K562 (cell line): Measurements from ENCODE around the gene MRPL2. TPM values are rescaled to one million over a fixed set of nuclear protein-coding genes. Genes with fewer than 3 reads are reported as not detected.
A peak's percentile ranks its signal among the peaks of the same experiment; 100 is the strongest.

ENCODE experiments used
- ATAC-seq: fragments of 200-7000 bp; cut with Tn5 transposase; 3 replicates; pipeline ENCODE4 v1.9.1; 2020; ENCODE audit warnings: moderate library complexity
- BruUV-seq: library from RNA; stranded (reverse); fragments of 400-500 nt; replicated peaks from 2 replicates; lab custom pipeline; 2021; lab: Mats Ljungman, UMichigan
- CTCF ChIA-PET: fragments of 300-600 bp; formaldehyde crosslinking; extraction: SDS; loops from one replicate; lab custom pipeline; 2021; ENCODE audit warnings: low intra/inter-chr PET ratio; lab: Yijun Ruan, JAX
- POLR2A ChIA-PET: fragments of 300-600, 350-650 bp; sonication (Branson Sonifier 250); formaldehyde crosslinking; extraction: SDS; loops from one replicate; lab custom pipeline; 2021; ENCODE audit warnings: antibody characterized with exemption, inconsistent platforms; lab: Yijun Ruan, JAX
- DNase-seq, 4 experiments: peaks; one replicate each; pipeline versions ENCODE4 v3.0.0 to v3.0.0-alpha.2; 2011 to 2018; ENCODE audit warnings: low spot score in 3 of 4, mixed read lengths in 3 of 4; ENCODE audit errors: extremely low read depth in 1 of 4
- FAIRE-seq: peaks from 2 replicates; lab custom pipeline; 2011; peaks lifted over from hg19 to GRCh38; lab: Jason Lieb, UNC
- H2AFZ ChIP-seq: 2 replicates; pipeline ENCODE4 v1.6.0; 2011; ENCODE audit warnings: low read depth, low read length, control low read depth, inconsistent platforms
- H3K27ac ChIP-seq: fragments of 200-600 bp; 3 replicates; pipeline ENCODE4 v1.8.0; 2011; ENCODE audit warnings: low read depth, mild to moderate bottlenecking, control low read depth, inconsistent platforms, low read length, moderate library complexity, mixed read lengths; ENCODE audit errors: extremely low read depth
- H3K27me3 ChIP-seq, 2 experiments: fragments of 300-600 bp in 1 of 2; 2 replicates in 1 of 2; 3 replicates in 1 of 2; pipeline versions ENCODE4 v1.6.0 to v1.8.0; 2011; ENCODE audit warnings: inconsistent platforms in 2 of 2, low read length in 2 of 2, mild to moderate bottlenecking in 1 of 2, mixed read lengths in 1 of 2, moderate library complexity in 1 of 2; ENCODE audit not compliant: control insufficient read depth in 2 of 2, insufficient read depth in 2 of 2
- H3K36me3 ChIP-seq: fragments of 300-600 bp; 3 replicates; pipeline ENCODE4 v1.8.0; 2011; ENCODE audit warnings: mild to moderate bottlenecking, low read length, inconsistent platforms; ENCODE audit not compliant: control insufficient read depth, insufficient read depth
- H3K4me1 ChIP-seq, 2 experiments: fragments of 200-600 bp in 1 of 2; replicated peaks in 1 of 2; 2 replicates in 1 of 2; 3 replicates in 1 of 2; pipeline versions ENCODE4 v1.5.1 to v1.8.0; 2011; ENCODE audit warnings: inconsistent platforms in 2 of 2, low read length in 2 of 2, mild to moderate bottlenecking in 1 of 2, mixed read lengths in 1 of 2, moderate library complexity in 1 of 2; ENCODE audit not compliant: control insufficient read depth in 2 of 2, insufficient read depth in 2 of 2
- H3K4me2 ChIP-seq: 2 replicates; pipeline ENCODE4 v1.6.1; 2011; ENCODE audit warnings: low read length, control low read depth, inconsistent platforms, mixed read lengths; ENCODE audit not compliant: insufficient read depth
- H3K4me3 ChIP-seq: fragments of 200-600 bp; sonication (generic), shearing (Covaris generic); 2 replicates; pipeline ENCODE4 v1.5.1; 2016; ENCODE audit warnings: control low read depth, inconsistent platforms
- H3K79me2 ChIP-seq: fragments of 200-600 bp; 3 replicates; pipeline ENCODE4 v1.8.0; 2011; ENCODE audit warnings: low read length, inconsistent platforms; ENCODE audit not compliant: control insufficient read depth, insufficient read depth
- H3K9ac ChIP-seq, 2 experiments: 2 replicates each; pipeline versions ENCODE4 v1.6.0 to v1.6.1; 2011; ENCODE audit warnings: low read depth in 2 of 2, low read length in 2 of 2, control low read depth in 1 of 2, inconsistent platforms in 1 of 2, mild to moderate bottlenecking in 1 of 2, mixed read lengths in 1 of 2; ENCODE audit not compliant: insufficient read depth in 1 of 2
- H3K9me1 ChIP-seq: one replicate; pipeline ENCODE4 v1.6.0; 2011; ENCODE audit warnings: inconsistent platforms, mild to moderate bottlenecking, low read length, moderate library complexity; ENCODE audit not compliant: control insufficient read depth, insufficient read depth
- H3K9me3 ChIP-seq: replicated peaks from 2 replicates; pipeline ENCODE4 v1.5.1; 2011; ENCODE audit warnings: low read depth, low read length, inconsistent platforms; ENCODE audit not compliant: control insufficient read depth, insufficient read depth
- H4K20me1 ChIP-seq: replicated peaks from 2 replicates; pipeline ENCODE4 v1.6.1; 2011; ENCODE audit warnings: low read length, inconsistent platforms, mixed read lengths; ENCODE audit not compliant: control insufficient read depth, insufficient read depth
- CEBPG ChIP-seq, 3 experiments: fragments of 200-800 bp in 1 of 3; sonication (Bioruptor generic) in 1 of 3; sonication (generic) in 1 of 3; formaldehyde crosslinking in 1 of 3; IDR thresholded peaks in 2 of 3; conservative IDR thresholded peaks in 1 of 3; 2 replicates each; pipeline versions ENCODE4 v1.6.1 to v1.8.0; 2016 to 2022; ENCODE audit warnings: missing compliant biosample characterization in 2 of 3, missing genetic modification characterization in 2 of 3, mild to moderate bottlenecking in 1 of 3, missing genetic modification reagents in 1 of 3
- EGR1 ChIP-seq: fragments of 450-650 bp; conservative IDR thresholded peaks from 2 replicates; pipeline ENCODE4 v1.6.1; 2017; ENCODE audit warnings: mild to moderate bottlenecking
- WGBS: fragments of 100-300 bp; shearing (Covaris generic); methylation state at CpG from one replicate; pipeline ENCODE4 v1.1.6; 2016; ENCODE audit warnings: low coverage, mixed read lengths; ENCODE audit not compliant: insufficient coverage; ENCODE audit errors: missing lambda C conversion rate; 5-methylcytosine and 5-hydroxymethylcytosine counted together
- in situ Hi-C: fragments of 300-500 bp; cut with MboI; formaldehyde crosslinking; loops from 4 replicates; pipeline ENCODE4 v1.15.0; 2018; ENCODE audit warnings: inconsistent platforms, mixed read lengths
- intact Hi-C: fragments of 100-400 bp; cut with micrococcal nuclease; formaldehyde crosslinking; loops from 2 replicates; pipeline ENCODE4 v1.14.2; 2022
- polyA plus RNA-seq, 8 experiments: library from polyadenylated mRNA; depleted of rRNA in 4 of 8; stranded (reverse) in 5 of 8; unstranded in 3 of 8; fragments of >200 nt; fragmentation: Nextera tagmentation in 2 of 8; fragmentation: Illumina TruSeq in 1 of 8; extraction: Ambion mirVana in 2 of 8; extraction: Trizol in 1 of 8; gene quantifications; 2 replicates each; pipeline versions ENCODE4 v1.2.1 to v1.2.3, GENCODE V29; 2011 to 2014; ENCODE audit warnings: inconsistent platforms in 1 of 8, missing spikeins in 1 of 8
- total RNA-seq, 7 experiments: library from RNA; depleted of rRNA in 6 of 7; stranded (reverse); fragments of >200 nt in 6 of 7; fragmentation: Illumina TruSeq in 2 of 7; extraction: Trizol in 2 of 7; gene quantifications; 2 replicates each; pipeline versions ENCODE4 v1.2.1 to v1.2.3, GENCODE V29; 2011 to 2021; ENCODE audit warnings: low replicate concordance in 1 of 7

MRPL2 gene
- total and polyA plus RNA-seq, 9 of the 15 experiments (the other 6 are each of a cell fraction or from before 2014, with no cell fraction given), result 63.1 to 262 (median 121) TPM

- FAIRE-seq (no peak), DNase-seq (peak in 1 of 4 experiments; percentile 38), ATAC-seq (peak; percentile 5; the same call in 1 of the 3 replicates)
- Histone ChIP-seq H3K9ac (peak overlapping the region in 1 of 2 experiments; percentile 0; a peak in 1 of 4 replicates), H2AFZ (peak overlapping the region; percentile 15; the same call in 1 of the 2 replicates), H3K36me3 (no peaks in the 10 kb centered on the region), H3K4me2 (peak overlapping the region; percentile 20; the same call in 1 of the 2 replicates), H3K4me1 (peaks cover 0 to 19% of the 10 kb centered on the region in 2 experiments; a peak in 3 of 5 replicates), H3K79me2 (no peaks in the 10 kb centered on the region), H3K27ac (no peak overlapping the region), H3K9me1 (no peaks in the 10 kb centered on the region), H3K4me3 (no peak overlapping the region), H4K20me1 (0 out of 2 replicates have a peak, but pooled peaks cover 2% of the 10 kb centered on the region), H3K27me3 (peaks cover 2 to 8% of the 10 kb centered on the region in 2 experiments; a peak in 2 of 5 replicates), H3K9me3 (no peaks in the 10 kb centered on the region)
- WGBS, result 38% methylated on average over 6 of the region's 6 CpGs
- intact Hi-C loops, result no loop called here
- POLR2A ChIA-PET, result interaction anchor here (0.5 to 1.2 kb wide), 4 partner anchors 9 to 533 kb away, joined by 3 to 4 read pairs (median 4); no protein-coding TSS in a partner anchor
- CTCF ChIA-PET, result no interaction called here
- in situ Hi-C loops, result no loop called here
- no peak for TF ChIP-seq CEBPG (CRISPR knock-in tag; IDR thresholded peaks at IDR 0.05)
- no peak for TF ChIP-seq CEBPG (tag; conservative IDR thresholded peaks at IDR 0.05 in 1 of 2, IDR thresholded peaks at IDR 0.05 in 1 of 2)
- peak; percentile 69 for TF ChIP-seq EGR1
- TF ChIP-seq, all 486 proteins: peak for 1
- no TSS peak for BruUV-seq
These were observed 15.8 kb upstream of the MRPL2 start for GRCh38 chr6:43074847-43075669.
